GM12878 (cell line): ENCODE results near the gene SEMA5B. TPM values are rescaled to one million over a fixed set of nuclear protein-coding genes. Genes with fewer than 3 reads are reported as not detected.

Source experiments
- ATAC-seq: fragments of 200-7000 bp; cut with Tn5 transposase; 3 replicates; pipeline ENCODE4 v1.9.1; 2020; ENCODE audit warnings: mild to moderate bottlenecking, moderate library complexity
- BruUV-seq: library from RNA; stranded (reverse); fragments of 400-500 nt; replicated peaks from 2 replicates; lab custom pipeline; 2021; lab: Mats Ljungman, UMichigan
- CTCF ChIA-PET: fragments of 300-600 bp; sonication (Branson Sonifier 250); formaldehyde crosslinking; extraction: SDS; loops from one replicate; lab custom pipeline; 2021; ENCODE audit warnings: inconsistent platforms; lab: Yijun Ruan, JAX
- POLR2A ChIA-PET: fragments of 350-600 bp; formaldehyde crosslinking; extraction: SDS; loops from one replicate; lab custom pipeline; 2021; ENCODE audit warnings: inconsistent platforms; lab: Charles Lee
- RAD21 ChIA-PET: fragments of 300-600 bp; sonication (Branson Sonifier 250); formaldehyde crosslinking; loops from one replicate; lab custom pipeline; 2023; ENCODE audit warnings: antibody characterized with exemption; ENCODE audit not compliant: unreplicated experiment; lab: Charles Lee
- SMC1A ChIA-PET: fragments of 300-600 bp; sonication (Branson Sonifier 250); formaldehyde crosslinking; loops from one replicate; lab custom pipeline; 2023; ENCODE audit not compliant: unreplicated experiment, uncharacterized antibody; lab: Charles Lee
- DNase-seq: peaks from one replicate; pipeline ENCODE4 v3.0.0-alpha.2; 2011; ENCODE audit warnings: low read depth, low spot score
- FAIRE-seq: peaks from 3 replicates; lab custom pipeline; 2011; peaks lifted over from hg19 to GRCh38; lab: Jason Lieb, UNC
- H2AFZ ChIP-seq: 2 replicates; pipeline ENCODE4 v1.6.0; 2011; ENCODE audit warnings: low read depth, low read length, control low read depth; ENCODE audit not compliant: control insufficient read depth
- H3K27ac ChIP-seq: 2 replicates; pipeline ENCODE4 v1.5.1; 2011; ENCODE audit warnings: control low read depth; ENCODE audit not compliant: control insufficient read depth, insufficient read depth
- H3K27me3 ChIP-seq, 2 experiments: replicated peaks in 1 of 2; 2 replicates each; pipeline versions ENCODE4 v1.6.0 to v1.6.1; 2011; ENCODE audit warnings: low read length in 1 of 2; ENCODE audit not compliant: control insufficient read depth in 2 of 2, insufficient read depth in 2 of 2
- H3K36me3 ChIP-seq, 2 experiments: 2 replicates each; pipeline ENCODE4 v1.5.1; 2011; ENCODE audit warnings: low read length in 1 of 2; ENCODE audit not compliant: control insufficient read depth in 2 of 2, insufficient read depth in 2 of 2
- H3K4me1 ChIP-seq: 2 replicates; pipeline ENCODE4 v1.6.1; 2011; ENCODE audit warnings: mild to moderate bottlenecking, low read length, moderate library complexity, mixed read lengths; ENCODE audit not compliant: control insufficient read depth, insufficient read depth
- H3K4me2 ChIP-seq: 2 replicates; pipeline ENCODE4 v1.6.0; 2011; ENCODE audit warnings: control low read depth; ENCODE audit not compliant: control insufficient read depth, insufficient read depth
- H3K4me3 ChIP-seq: fragments of 200-600 bp; sonication (generic); 2 replicates; pipeline ENCODE4 v1.5.1; 2016
- H3K79me2 ChIP-seq: 2 replicates; pipeline ENCODE4 v1.6.0; 2011; ENCODE audit warnings: low read length; ENCODE audit not compliant: control insufficient read depth, insufficient read depth
- H3K9ac ChIP-seq: 2 replicates; pipeline ENCODE4 v1.8.0; 2011; ENCODE audit warnings: low read length, control low read depth, mixed read lengths; ENCODE audit not compliant: control insufficient read depth, insufficient read depth
- H3K9me3 ChIP-seq: replicated peaks from 3 replicates; pipeline ENCODE4 v1.5.1; 2011; ENCODE audit warnings: mild to moderate bottlenecking, low read length; ENCODE audit not compliant: control insufficient read depth, insufficient read depth
- H4K20me1 ChIP-seq: 2 replicates; pipeline ENCODE4 v1.6.0; 2011; ENCODE audit not compliant: control insufficient read depth, insufficient read depth
- FOS ChIP-seq: IDR thresholded peaks from 3 replicates; pipeline ENCODE4 v1.6.1; 2011; ENCODE audit warnings: borderline replicate concordance; ENCODE audit not compliant: insufficient read length; ENCODE audit errors: extremely low read depth
- MXI1 ChIP-seq: fragments of 150-350 bp; IDR thresholded peaks from 2 replicates; pipeline ENCODE4 v1.6.1; 2011; ENCODE audit warnings: low read depth, mild to moderate bottlenecking, inconsistent platforms, low read length, improper control_type of control experiment
- NFYA ChIP-seq: IDR thresholded peaks from 2 replicates; pipeline ENCODE4 v1.6.1; 2011; ENCODE audit warnings: low read depth, mild to moderate bottlenecking, low read length, improper control_type of control experiment, borderline replicate concordance
- NFYB ChIP-seq: IDR thresholded peaks from 2 replicates; pipeline ENCODE4 v1.6.1; 2011; ENCODE audit warnings: low read depth, mild to moderate bottlenecking, low read length, improper control_type of control experiment, moderate library complexity; ENCODE audit not compliant: insufficient read depth
- RAD21 ChIP-seq: IDR thresholded peaks from 2 replicates; pipeline ENCODE4 v1.6.1; 2011; ENCODE audit warnings: mild to moderate bottlenecking, low read depth, low read length, moderate library complexity; ENCODE audit not compliant: insufficient read depth
- TBL1XR1 ChIP-seq: IDR thresholded peaks from 2 replicates; pipeline ENCODE4 v1.6.1; 2012; ENCODE audit warnings: low read depth, low read length, improper control_type of control experiment
- ZNF622 ChIP-seq: fragments of 450-650 bp; IDR thresholded peaks from 2 replicates; pipeline ENCODE4 v1.6.1; 2017; ENCODE audit warnings: mild to moderate bottlenecking, inconsistent platforms
- WGBS: methylation state at CpG from one replicate; pipeline ENCODE4 v1.1.6; 2016; ENCODE audit warnings: low lambda C conversion rate; ENCODE audit not compliant: insufficient replicate concordance, insufficient coverage; ENCODE audit errors: missing lambda C conversion rate; 5-methylcytosine and 5-hydroxymethylcytosine counted together
- in situ Hi-C: fragments of 300-500 bp; cut with MboI; formaldehyde crosslinking; loops from 9 replicates; pipeline ENCODE4 v1.14.3; 2018; ENCODE audit warnings: mixed read lengths
- intact Hi-C: fragments of 100-400 bp; cut with micrococcal nuclease; formaldehyde crosslinking; loops from one replicate; pipeline ENCODE4 v1.14.2; 2022; ENCODE audit not compliant: unreplicated experiment
- polyA plus RNA-seq, 11 experiments: library from polyadenylated mRNA; depleted of rRNA in 4 of 11; unstranded in 6 of 11; stranded (reverse) in 5 of 11; fragments of >200 nt; fragmentation: Nextera tagmentation in 4 of 11; fragmentation: Illumina TruSeq in 1 of 11; extraction: Ambion mirVana in 4 of 11; extraction: Trizol in 1 of 11; gene quantifications; 1 replicate in 1 of 11; 2 replicates in 10 of 11; pipeline versions ENCODE4 v1.2.1 to v1.2.3, GENCODE V29; 2011 to 2016; ENCODE audit warnings: inconsistent platforms in 2 of 11, missing spikeins in 2 of 11, low read depth in 1 of 11
- total RNA-seq, 4 experiments: library from RNA; depleted of rRNA in 3 of 4; stranded (reverse); fragments of >200 nt in 3 of 4; fragmentation: Illumina TruSeq in 1 of 4; extraction: Trizol in 1 of 4; gene quantifications; 2 replicates each; pipeline versions ENCODE4 v1.2.1 to v1.2.3, GENCODE V29; 2013 to 2021
- TF ChIP-seq, protein P1 (sequence below), 3 experiments: IDR thresholded peaks in 2 of 3; conservative IDR thresholded peaks in 1 of 3; 2 replicates each; pipeline ENCODE4 v1.5.1; 2011; ENCODE audit warnings: low read depth in 3 of 3, low read length in 3 of 3, mild to moderate bottlenecking in 3 of 3, control low read depth in 2 of 3, moderate library complexity in 2 of 3, inconsistent platforms in 1 of 3, mixed read lengths in 1 of 3; ENCODE audit not compliant: control insufficient read depth in 2 of 3, insufficient read depth in 1 of 3; ENCODE audit errors: extremely low read depth in 1 of 3
- TF ChIP-seq, protein P2 (sequence below): IDR thresholded peaks from 2 replicates; pipeline ENCODE4 v1.6.1; 2011; ENCODE audit warnings: borderline replicate concordance, low read depth, mild to moderate bottlenecking, moderate library complexity, mixed read lengths, low read length; ENCODE audit not compliant: insufficient read depth; ENCODE audit errors: extremely low read length
- TF ChIP-seq, protein P3 (sequence below): fragments of 450-650 bp; IDR thresholded peaks from 2 replicates; pipeline ENCODE4 v1.6.1; 2017; ENCODE audit warnings: mild to moderate bottlenecking, moderate library complexity
- TF ChIP-seq, protein P4 (sequence below): fragments of 450-650 bp; formaldehyde crosslinking; IDR thresholded peaks from 2 replicates; pipeline ENCODE4 v1.5.0; 2022; ENCODE audit warnings: mild to moderate bottlenecking, missing genetic modification characterization

The SEMA5B gene
- total and polyA plus RNA-seq, 10 of the 15 experiments (the other 5 are each of a cell fraction or from before 2014, with no cell fraction given), result 0.05 TPM; not detected in 9

DNA sequence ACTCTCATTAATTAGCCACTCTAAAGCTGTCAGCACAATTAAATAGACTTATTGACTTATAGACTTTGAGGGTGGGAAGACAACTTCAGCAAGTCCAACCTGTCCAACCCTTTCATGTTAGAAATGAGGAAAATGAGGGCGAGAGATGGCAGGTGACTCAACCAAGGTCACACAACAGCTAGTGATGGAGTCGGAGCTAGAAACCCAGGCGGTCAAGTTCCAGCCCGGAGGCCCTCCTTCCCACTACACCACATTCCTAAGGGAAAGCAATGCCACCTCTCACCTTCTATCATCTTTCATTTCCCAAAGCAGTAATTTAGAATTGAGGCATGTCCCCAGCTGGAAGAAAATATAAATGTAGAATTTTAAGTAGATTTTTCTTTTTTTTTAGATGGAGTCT lies 28.7 kb downstream of the SEMA5B start:
- ATAC-seq (no peak), DNase-seq (no peak), FAIRE-seq (no peak)
- BruUV-seq, result no TSS peak
- in situ Hi-C loops, result no loop called here
- H3K27ac ChIP-seq, result no peak overlapping the region
- ChIA-PET POLR2A (no interaction called here), RAD21 (no interaction called here), SMC1A (no interaction called here), CTCF (no interaction called here)
- H3K27me3 ChIP-seq, result peaks cover 0 to 3% of the 10 kb centered on the region in 2 experiments; a peak in 2 of 4 replicates
- H3K4me1 ChIP-seq, result no peaks in the 10 kb centered on the region
- no peaks in the 10 kb centered on the region for H3K79me2 ChIP-seq
- H4K20me1 ChIP-seq, result no peaks in the 10 kb centered on the region
- 50% methylated on average over 4 of the region's 4 CpGs for WGBS
- intact Hi-C loops, result no loop called here
- H3K9me3 ChIP-seq, result no peaks in the 10 kb centered on the region
- no peak overlapping the region for H2AFZ ChIP-seq
- no peaks in the 10 kb centered on the region for H3K36me3 ChIP-seq
- no peak overlapping the region for H3K9ac ChIP-seq
- H3K4me3 ChIP-seq, result no peak overlapping the region
- H3K4me2 ChIP-seq, result no peak overlapping the region
- no peak for TF ChIP-seq NFYB
- TF ChIP-seq NFYA, result no peak
- TF ChIP-seq, protein P1, sequence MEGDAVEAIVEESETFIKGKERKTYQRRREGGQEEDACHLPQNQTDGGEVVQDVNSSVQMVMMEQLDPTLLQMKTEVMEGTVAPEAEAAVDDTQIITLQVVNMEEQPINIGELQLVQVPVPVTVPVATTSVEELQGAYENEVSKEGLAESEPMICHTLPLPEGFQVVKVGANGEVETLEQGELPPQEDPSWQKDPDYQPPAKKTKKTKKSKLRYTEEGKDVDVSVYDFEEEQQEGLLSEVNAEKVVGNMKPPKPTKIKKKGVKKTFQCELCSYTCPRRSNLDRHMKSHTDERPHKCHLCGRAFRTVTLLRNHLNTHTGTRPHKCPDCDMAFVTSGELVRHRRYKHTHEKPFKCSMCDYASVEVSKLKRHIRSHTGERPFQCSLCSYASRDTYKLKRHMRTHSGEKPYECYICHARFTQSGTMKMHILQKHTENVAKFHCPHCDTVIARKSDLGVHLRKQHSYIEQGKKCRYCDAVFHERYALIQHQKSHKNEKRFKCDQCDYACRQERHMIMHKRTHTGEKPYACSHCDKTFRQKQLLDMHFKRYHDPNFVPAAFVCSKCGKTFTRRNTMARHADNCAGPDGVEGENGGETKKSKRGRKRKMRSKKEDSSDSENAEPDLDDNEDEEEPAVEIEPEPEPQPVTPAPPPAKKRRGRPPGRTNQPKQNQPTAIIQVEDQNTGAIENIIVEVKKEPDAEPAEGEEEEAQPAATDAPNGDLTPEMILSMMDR (IDR thresholded peaks at IDR 0.05 in 2 of 3, conservative IDR thresholded peaks at IDR 0.05 in 1 of 3; ENCODE audit: control insufficient read depth in 2 of 3, extremely low read depth in 1 of 3, insufficient read depth in 1 of 3, low read depth in 3 of 3, low read length in 3 of 3), result no peak
- TF ChIP-seq MXI1, result no peak
- TF ChIP-seq, protein P2, sequence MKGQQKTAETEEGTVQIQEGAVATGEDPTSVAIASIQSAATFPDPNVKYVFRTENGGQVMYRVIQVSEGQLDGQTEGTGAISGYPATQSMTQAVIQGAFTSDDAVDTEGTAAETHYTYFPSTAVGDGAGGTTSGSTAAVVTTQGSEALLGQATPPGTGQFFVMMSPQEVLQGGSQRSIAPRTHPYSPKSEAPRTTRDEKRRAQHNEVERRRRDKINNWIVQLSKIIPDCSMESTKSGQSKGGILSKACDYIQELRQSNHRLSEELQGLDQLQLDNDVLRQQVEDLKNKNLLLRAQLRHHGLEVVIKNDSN, result no peak
- TF ChIP-seq, protein P3, sequence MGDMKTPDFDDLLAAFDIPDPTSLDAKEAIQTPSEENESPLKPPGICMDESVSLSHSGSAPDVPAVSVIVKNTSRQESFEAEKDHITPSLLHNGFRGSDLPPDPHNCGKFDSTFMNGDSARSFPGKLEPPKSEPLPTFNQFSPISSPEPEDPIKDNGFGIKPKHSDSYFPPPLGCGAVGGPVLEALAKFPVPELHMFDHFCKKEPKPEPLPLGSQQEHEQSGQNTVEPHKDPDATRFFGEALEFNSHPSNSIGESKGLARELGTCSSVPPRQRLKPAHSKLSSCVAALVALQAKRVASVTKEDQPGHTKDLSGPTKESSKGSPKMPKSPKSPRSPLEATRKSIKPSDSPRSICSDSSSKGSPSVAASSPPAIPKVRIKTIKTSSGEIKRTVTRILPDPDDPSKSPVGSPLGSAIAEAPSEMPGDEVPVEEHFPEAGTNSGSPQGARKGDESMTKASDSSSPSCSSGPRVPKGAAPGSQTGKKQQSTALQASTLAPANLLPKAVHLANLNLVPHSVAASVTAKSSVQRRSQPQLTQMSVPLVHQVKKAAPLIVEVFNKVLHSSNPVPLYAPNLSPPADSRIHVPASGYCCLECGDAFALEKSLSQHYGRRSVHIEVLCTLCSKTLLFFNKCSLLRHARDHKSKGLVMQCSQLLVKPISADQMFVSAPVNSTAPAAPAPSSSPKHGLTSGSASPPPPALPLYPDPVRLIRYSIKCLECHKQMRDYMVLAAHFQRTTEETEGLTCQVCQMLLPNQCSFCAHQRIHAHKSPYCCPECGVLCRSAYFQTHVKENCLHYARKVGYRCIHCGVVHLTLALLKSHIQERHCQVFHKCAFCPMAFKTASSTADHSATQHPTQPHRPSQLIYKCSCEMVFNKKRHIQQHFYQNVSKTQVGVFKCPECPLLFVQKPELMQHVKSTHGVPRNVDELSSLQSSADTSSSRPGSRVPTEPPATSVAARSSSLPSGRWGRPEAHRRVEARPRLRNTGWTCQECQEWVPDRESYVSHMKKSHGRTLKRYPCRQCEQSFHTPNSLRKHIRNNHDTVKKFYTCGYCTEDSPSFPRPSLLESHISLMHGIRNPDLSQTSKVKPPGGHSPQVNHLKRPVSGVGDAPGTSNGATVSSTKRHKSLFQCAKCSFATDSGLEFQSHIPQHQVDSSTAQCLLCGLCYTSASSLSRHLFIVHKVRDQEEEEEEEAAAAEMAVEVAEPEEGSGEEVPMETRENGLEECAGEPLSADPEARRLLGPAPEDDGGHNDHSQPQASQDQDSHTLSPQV, result no peak
- no peak for TF ChIP-seq ZNF622
- TF ChIP-seq, protein P4, sequence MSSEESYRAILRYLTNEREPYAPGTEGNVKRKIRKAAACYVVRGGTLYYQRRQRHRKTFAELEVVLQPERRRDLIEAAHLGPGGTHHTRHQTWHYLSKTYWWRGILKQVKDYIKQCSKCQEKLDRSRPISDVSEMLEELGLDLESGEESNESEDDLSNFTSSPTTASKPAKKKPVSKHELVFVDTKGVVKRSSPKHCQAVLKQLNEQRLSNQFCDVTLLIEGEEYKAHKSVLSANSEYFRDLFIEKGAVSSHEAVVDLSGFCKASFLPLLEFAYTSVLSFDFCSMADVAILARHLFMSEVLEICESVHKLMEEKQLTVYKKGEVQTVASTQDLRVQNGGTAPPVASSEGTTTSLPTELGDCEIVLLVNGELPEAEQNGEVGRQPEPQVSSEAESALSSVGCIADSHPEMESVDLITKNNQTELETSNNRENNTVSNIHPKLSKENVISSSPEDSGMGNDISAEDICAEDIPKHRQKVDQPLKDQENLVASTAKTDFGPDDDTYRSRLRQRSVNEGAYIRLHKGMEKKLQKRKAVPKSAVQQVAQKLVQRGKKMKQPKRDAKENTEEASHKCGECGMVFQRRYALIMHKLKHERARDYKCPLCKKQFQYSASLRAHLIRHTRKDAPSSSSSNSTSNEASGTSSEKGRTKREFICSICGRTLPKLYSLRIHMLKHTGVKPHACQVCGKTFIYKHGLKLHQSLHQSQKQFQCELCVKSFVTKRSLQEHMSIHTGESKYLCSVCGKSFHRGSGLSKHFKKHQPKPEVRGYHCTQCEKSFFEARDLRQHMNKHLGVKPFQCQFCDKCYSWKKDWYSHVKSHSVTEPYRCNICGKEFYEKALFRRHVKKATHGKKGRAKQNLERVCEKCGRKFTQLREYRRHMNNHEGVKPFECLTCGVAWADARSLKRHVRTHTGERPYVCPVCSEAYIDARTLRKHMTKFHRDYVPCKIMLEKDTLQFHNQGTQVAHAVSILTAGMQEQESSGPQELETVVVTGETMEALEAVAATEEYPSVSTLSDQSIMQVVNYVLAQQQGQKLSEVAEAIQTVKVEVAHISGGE (CRISPR knock-in tag), result no peak
- no peak for TF ChIP-seq FOS
- TF ChIP-seq TBL1XR1, result no peak
- TF ChIP-seq RAD21, result no peak
